HCT116 (cell line): ENCODE data around the gene SLC22A2. TPM values are rescaled to one million over a fixed set of nuclear protein-coding genes. Genes with fewer than 3 reads are reported as not detected.

ENCODE experiments used
- ATAC-seq: fragments of 200-7000 bp; cut with Tn5 transposase; 2 replicates; pipeline ENCODE4 v1.9.1; 2020; ENCODE audit warnings: mild to moderate bottlenecking, moderate library complexity
- BruUV-seq: library from RNA; stranded (reverse); fragments of 400-500 nt; replicated peaks from 2 replicates; lab custom pipeline; 2021; lab: Mats Ljungman, UMichigan
- CTCF ChIA-PET: fragments of 300-600 bp; sonication (Branson Sonifier 250); formaldehyde crosslinking; loops from one replicate; lab custom pipeline; 2021; ENCODE audit warnings: antibody characterized with exemption; lab: Charles Lee
- POLR2A ChIA-PET: fragments of 300-600, 350-600 bp; sonication (Branson Sonifier 250); formaldehyde crosslinking; loops from one replicate; lab custom pipeline; 2021; ENCODE audit warnings: antibody characterized with exemption; lab: Charles Lee
- RAD21 ChIA-PET, 2 experiments: fragments of 300-600 bp; sonication (Branson Sonifier 250); formaldehyde crosslinking; loops; one replicate each; lab custom pipeline; 2023; ENCODE audit warnings: low total read pairs in 2 of 2; ENCODE audit not compliant: uncharacterized antibody in 2 of 2, unreplicated experiment in 2 of 2, low non-redundant PET in 1 of 2; lab: Charles Lee
- DNase-seq: peaks from one replicate; pipeline ENCODE4 v3.0.0-alpha.2; 2010; ENCODE audit warnings: low read depth, low spot score
- H2AFZ ChIP-seq: fragments of 200-600 bp; shearing (Covaris generic), sonication (generic); 2 replicates; pipeline ENCODE4 v1.6.1; 2017; ENCODE audit warnings: low read depth, mixed run types, mixed read lengths, antibody characterized with exemption, low read length; ENCODE audit not compliant: poor library complexity, severe bottlenecking
- H3K27ac ChIP-seq: 2 replicates; pipeline ENCODE4 v1.5.1; 2012; ENCODE audit warnings: low read depth, low read length
- H3K27me3 ChIP-seq: fragments of 200-600 bp; sonication (generic); 2 replicates; pipeline ENCODE4 v1.6.1; 2016; ENCODE audit warnings: mixed run types, low read length, mixed read lengths; ENCODE audit not compliant: insufficient read depth
- H3K36me3 ChIP-seq, 2 experiments: fragments of 200-500 bp in 1 of 2; fragments of 200-600 bp in 1 of 2; sonication (Bioruptor generic) in 1 of 2; sonication (generic) in 1 of 2; 2 replicates each; pipeline versions ENCODE4 v1.5.1 to v1.6.1; 2014 to 2016; ENCODE audit warnings: low read length in 2 of 2, inconsistent platforms in 1 of 2, mixed read lengths in 1 of 2, mixed run types in 1 of 2; ENCODE audit not compliant: insufficient read depth in 2 of 2, control insufficient read depth in 1 of 2
- H3K4me1 ChIP-seq, 2 experiments: fragments of 200-600 bp in 1 of 2; sonication (generic) in 1 of 2; 2 replicates each; pipeline versions ENCODE4 v1.5.1 to v1.6.1; 2012 to 2017; ENCODE audit warnings: low read length in 2 of 2, inconsistent platforms in 1 of 2, mild to moderate bottlenecking in 1 of 2, mixed read lengths in 1 of 2, mixed run types in 1 of 2, moderate library complexity in 1 of 2; ENCODE audit not compliant: insufficient read depth in 2 of 2, control insufficient read depth in 1 of 2
- H3K4me2 ChIP-seq: fragments of 200-600 bp; sonication (generic); 2 replicates; pipeline ENCODE4 v1.6.1; 2017; ENCODE audit warnings: mixed run types, low read length, mixed read lengths
- H3K4me3 ChIP-seq, 2 experiments: fragments of 200-600 bp in 1 of 2; sonication (generic) in 1 of 2; replicated peaks in 1 of 2; 2 replicates each; pipeline ENCODE4 v1.5.1; 2011 to 2016; ENCODE audit warnings: low read length in 2 of 2, control low read depth in 1 of 2, low read depth in 1 of 2, mild to moderate bottlenecking in 1 of 2, mixed read lengths in 1 of 2, mixed run types in 1 of 2
- H3K79me2 ChIP-seq: fragments of 200-600 bp; sonication (generic); 2 replicates; pipeline ENCODE4 v1.6.1; 2017; ENCODE audit warnings: mild to moderate bottlenecking, mixed run types, low read length, moderate library complexity, mixed read lengths; ENCODE audit not compliant: insufficient read depth
- H3K9ac ChIP-seq: fragments of 200-600 bp; sonication (generic); 2 replicates; pipeline ENCODE4 v1.6.1; 2016; ENCODE audit warnings: low read length, mixed read lengths
- H3K9me2 ChIP-seq: fragments of 200-600 bp; sonication (generic), shearing (Covaris generic); 2 replicates; pipeline ENCODE4 v1.6.1; 2017; ENCODE audit warnings: mixed run types, mild to moderate bottlenecking, moderate library complexity; ENCODE audit not compliant: insufficient read depth
- H3K9me3 ChIP-seq, 2 experiments: fragments of 200-500 bp in 1 of 2; fragments of 200-600 bp in 1 of 2; sonication (Bioruptor generic) in 1 of 2; sonication (generic) in 1 of 2; 2 replicates each; pipeline ENCODE4 v1.6.1; 2014 to 2017; ENCODE audit warnings: low read length in 2 of 2, mixed read lengths in 2 of 2, inconsistent platforms in 1 of 2, low read depth in 1 of 2, mild to moderate bottlenecking in 1 of 2, mixed run types in 1 of 2, moderate library complexity in 1 of 2; ENCODE audit not compliant: control insufficient read depth in 1 of 2, insufficient read depth in 1 of 2
- H4K20me1 ChIP-seq: fragments of 200-600 bp; sonication (generic), shearing (Covaris generic); 2 replicates; pipeline ENCODE4 v1.6.1; 2017; ENCODE audit warnings: mixed run types, mild to moderate bottlenecking, moderate library complexity; ENCODE audit not compliant: insufficient read depth
- ATF3 ChIP-seq: IDR thresholded peaks from 2 replicates; pipeline ENCODE4 v1.6.1; 2012
- CBX3 ChIP-seq: IDR thresholded peaks from 2 replicates; pipeline ENCODE4 v1.6.1; 2012; ENCODE audit warnings: low read depth
- EGR1 ChIP-seq: IDR thresholded peaks from 2 replicates; pipeline ENCODE4 v1.6.1; 2012; ENCODE audit warnings: low read depth
- FOSL1 ChIP-seq: IDR thresholded peaks from 2 replicates; pipeline ENCODE4 v1.6.1; 2012; ENCODE audit warnings: low read depth
- POLR2AphosphoS5 ChIP-seq: IDR thresholded peaks from 2 replicates; pipeline ENCODE4 v1.6.1; 2011; ENCODE audit warnings: mild to moderate bottlenecking, low read depth, low read length, moderate library complexity
- RAD21 ChIP-seq: IDR thresholded peaks from 2 replicates; pipeline ENCODE4 v1.6.1; 2012; ENCODE audit warnings: low read depth, mild to moderate bottlenecking
- REST ChIP-seq: IDR thresholded peaks from 2 replicates; pipeline ENCODE4 v1.6.1; 2012; ENCODE audit warnings: low read depth
- SRF ChIP-seq: IDR thresholded peaks from 2 replicates; pipeline ENCODE4 v1.6.1; 2012; ENCODE audit warnings: low read depth
- ZBTB33 ChIP-seq: IDR thresholded peaks from 2 replicates; pipeline ENCODE4 v1.6.1; 2011; ENCODE audit warnings: mild to moderate bottlenecking, low read length, moderate library complexity; ENCODE audit not compliant: insufficient replicate concordance; ENCODE audit errors: extremely low read depth
- ZFX ChIP-seq: fragments of 450-650 bp; IDR thresholded peaks from 2 replicates; pipeline ENCODE4 v1.6.1; 2017
- intact Hi-C: fragments of 100-400 bp; cut with micrococcal nuclease; formaldehyde crosslinking; loops from 2 replicates; pipeline ENCODE4 v1.10.0; 2022
- total RNA-seq: library from RNA; stranded (reverse); gene quantifications from one replicate; pipeline ENCODE4 v1.2.1, GENCODE V29; 2021; ENCODE audit not compliant: unreplicated experiment

Gene SLC22A2
- total RNA-seq, 1 experiment from 2014 or later = not detected

GRCh38 chr6:160273750-160274149 is 15.1 kb upstream of the SLC22A2 start:
- Histone ChIP-seq H3K4me3 (no peak overlapping the region), H3K4me1 (no peaks in the 10 kb centered on the region), H3K36me3 (no peaks in the 10 kb centered on the region), H3K4me2 (no peak overlapping the region), H3K9me2 (no peaks in the 10 kb centered on the region), H3K9me3 (no peaks in the 10 kb centered on the region), H3K9ac (no peak overlapping the region), H3K79me2 (no peaks in the 10 kb centered on the region), H4K20me1 (no peaks in the 10 kb centered on the region), H2AFZ (no peak overlapping the region), H3K27ac (no peak overlapping the region), H3K27me3 (no peaks in the 10 kb centered on the region)
- CTCF ChIA-PET = no interaction called here
- ATAC-seq (no peak), DNase-seq (no peak)
- no TSS peak for BruUV-seq
- intact Hi-C loops = no loop called here
- POLR2A ChIA-PET = no interaction called here
- TF ChIP-seq POLR2AphosphoS5 = no peak
- TF ChIP-seq ZBTB33 = no peak
- TF ChIP-seq ATF3 = no peak
- no peak for TF ChIP-seq EGR1
- no peak for TF ChIP-seq FOSL1
- TF ChIP-seq SRF = no peak
- no peak for TF ChIP-seq REST
- TF ChIP-seq ZFX = no peak
- no peak for TF ChIP-seq CBX3
- no peak for TF ChIP-seq RAD21
- RAD21 ChIA-PET = no interaction called here
